ENCODE measurements around the gene EML5.

DNA sequence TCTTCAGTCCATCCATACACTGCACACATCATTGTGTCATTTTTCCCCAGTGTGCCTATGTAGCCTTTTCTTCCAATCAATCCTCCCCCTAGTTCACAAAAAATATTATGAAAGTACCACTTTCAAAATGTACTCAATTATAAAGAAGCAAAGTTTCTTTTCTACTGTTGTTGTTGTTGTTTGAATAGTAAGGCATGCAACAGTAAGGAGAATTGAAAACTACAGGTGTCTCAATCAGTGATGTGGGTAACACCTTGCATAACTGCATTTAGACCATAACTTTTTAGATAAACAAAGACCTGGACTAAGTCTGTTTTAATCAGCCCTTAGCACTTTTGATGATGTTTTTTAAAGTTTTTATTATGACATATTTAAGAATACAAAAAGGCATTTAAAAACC is 104.4 kb downstream of the EML5 start:
- TF ChIP-seq, protein P1, sequence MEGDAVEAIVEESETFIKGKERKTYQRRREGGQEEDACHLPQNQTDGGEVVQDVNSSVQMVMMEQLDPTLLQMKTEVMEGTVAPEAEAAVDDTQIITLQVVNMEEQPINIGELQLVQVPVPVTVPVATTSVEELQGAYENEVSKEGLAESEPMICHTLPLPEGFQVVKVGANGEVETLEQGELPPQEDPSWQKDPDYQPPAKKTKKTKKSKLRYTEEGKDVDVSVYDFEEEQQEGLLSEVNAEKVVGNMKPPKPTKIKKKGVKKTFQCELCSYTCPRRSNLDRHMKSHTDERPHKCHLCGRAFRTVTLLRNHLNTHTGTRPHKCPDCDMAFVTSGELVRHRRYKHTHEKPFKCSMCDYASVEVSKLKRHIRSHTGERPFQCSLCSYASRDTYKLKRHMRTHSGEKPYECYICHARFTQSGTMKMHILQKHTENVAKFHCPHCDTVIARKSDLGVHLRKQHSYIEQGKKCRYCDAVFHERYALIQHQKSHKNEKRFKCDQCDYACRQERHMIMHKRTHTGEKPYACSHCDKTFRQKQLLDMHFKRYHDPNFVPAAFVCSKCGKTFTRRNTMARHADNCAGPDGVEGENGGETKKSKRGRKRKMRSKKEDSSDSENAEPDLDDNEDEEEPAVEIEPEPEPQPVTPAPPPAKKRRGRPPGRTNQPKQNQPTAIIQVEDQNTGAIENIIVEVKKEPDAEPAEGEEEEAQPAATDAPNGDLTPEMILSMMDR (IDR thresholded peaks at IDR 0.05; ENCODE audit: insufficient read depth, low read length, poor library complexity, severe bottlenecking): no peak
- TF ChIP-seq EZH2phosphoT487 (conservative IDR thresholded peaks at IDR 0.05; ENCODE audit: low read length): no peak

Data from SU-DHL-6 (cell line).